ENCODE results near the gene MT1B.

Gene MT1B

GRCh38 chr16:56632156-56632847 is 19.4 kb upstream of the MT1B start, which contains the start of gene MT1M:
TSS of gene MT1M (plus strand) at chr16:56632659. CDS start at chr16:56632732, 73 bp downstream.
- no peak within 1 kb of the TSS for H2AFZ ChIP-seq (ENCODE audit: low read length)
- H3K27me3 ChIP-seq (ENCODE audit: insufficient read depth, low read length), result no peaks in the 10 kb centered on the region
- no peaks in the 10 kb centered on the region for H3K4me1 ChIP-seq (ENCODE audit: insufficient read depth, low read length, severe bottlenecking)
- no peak within 1 kb of the TSS for H3K9ac ChIP-seq (ENCODE audit: low read length)
- no peaks in the 10 kb centered on the region for H3K9me3 ChIP-seq (ENCODE audit: low read length)
- no peak within 1 kb of the TSS for H3K27ac ChIP-seq (ENCODE audit: low read depth, low read length, poor library complexity, severe bottlenecking)
- no peaks in the 10 kb centered on the region for H3F3A ChIP-seq (ENCODE audit: insufficient read depth, low read length)
- no peaks in the 10 kb centered on the region for H3K79me2 ChIP-seq (ENCODE audit: insufficient read depth, low read length)
- H3K36me3 ChIP-seq (ENCODE audit: insufficient read depth, low read length), result no peaks in the 10 kb centered on the region
- TF ChIP-seq, protein P1, sequence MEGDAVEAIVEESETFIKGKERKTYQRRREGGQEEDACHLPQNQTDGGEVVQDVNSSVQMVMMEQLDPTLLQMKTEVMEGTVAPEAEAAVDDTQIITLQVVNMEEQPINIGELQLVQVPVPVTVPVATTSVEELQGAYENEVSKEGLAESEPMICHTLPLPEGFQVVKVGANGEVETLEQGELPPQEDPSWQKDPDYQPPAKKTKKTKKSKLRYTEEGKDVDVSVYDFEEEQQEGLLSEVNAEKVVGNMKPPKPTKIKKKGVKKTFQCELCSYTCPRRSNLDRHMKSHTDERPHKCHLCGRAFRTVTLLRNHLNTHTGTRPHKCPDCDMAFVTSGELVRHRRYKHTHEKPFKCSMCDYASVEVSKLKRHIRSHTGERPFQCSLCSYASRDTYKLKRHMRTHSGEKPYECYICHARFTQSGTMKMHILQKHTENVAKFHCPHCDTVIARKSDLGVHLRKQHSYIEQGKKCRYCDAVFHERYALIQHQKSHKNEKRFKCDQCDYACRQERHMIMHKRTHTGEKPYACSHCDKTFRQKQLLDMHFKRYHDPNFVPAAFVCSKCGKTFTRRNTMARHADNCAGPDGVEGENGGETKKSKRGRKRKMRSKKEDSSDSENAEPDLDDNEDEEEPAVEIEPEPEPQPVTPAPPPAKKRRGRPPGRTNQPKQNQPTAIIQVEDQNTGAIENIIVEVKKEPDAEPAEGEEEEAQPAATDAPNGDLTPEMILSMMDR (IDR thresholded peaks at IDR 0.05; ENCODE audit: low read length), result no peak
- TF ChIP-seq EZH2 (IDR thresholded peaks at IDR 0.05; ENCODE audit: borderline replicate concordance, low read length), result no peak
- H3K4me3 ChIP-seq (ENCODE audit: low read depth, low read length, poor library complexity, severe bottlenecking), result no peak within 1 kb of the TSS
- H3K9me2 ChIP-seq (ENCODE audit: low read depth, low read length), result no peaks in the 10 kb centered on the region
- no peak within 1 kb of the TSS for H3K4me2 ChIP-seq (ENCODE audit: low read length)
- no peaks in the 10 kb centered on the region for H4K20me1 ChIP-seq (ENCODE audit: insufficient read depth, low read length)

DNA sequence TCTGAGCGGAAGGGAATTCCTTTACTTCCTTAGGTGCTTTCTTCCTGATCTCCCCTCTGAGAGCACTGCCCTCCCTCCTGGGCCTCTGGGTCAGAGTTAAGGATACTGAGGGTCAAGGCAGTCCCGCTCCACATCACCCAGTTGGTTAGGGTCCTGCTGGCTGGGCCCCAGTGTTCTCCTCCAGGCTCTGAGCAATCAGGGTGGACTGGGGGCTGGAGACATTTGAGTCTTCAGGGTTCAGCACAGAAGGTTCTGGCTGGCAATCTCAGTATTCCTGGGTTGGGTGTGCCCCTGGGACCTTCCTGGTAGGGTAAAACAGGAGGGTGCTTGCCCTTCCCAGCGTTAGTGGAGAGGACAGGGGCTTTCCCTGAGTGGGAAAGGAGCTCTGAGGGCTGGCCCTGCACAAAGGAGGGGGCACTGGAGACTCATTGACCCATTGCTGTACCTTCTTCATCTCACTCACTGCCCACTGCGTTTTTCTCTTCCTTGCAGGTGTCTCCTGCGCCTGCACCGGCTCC is 18.8 kb upstream of the MT1B start:
- TF ChIP-seq, protein P1 (IDR thresholded peaks at IDR 0.05; ENCODE audit: low read length), result no peak
- TF ChIP-seq EZH2 (IDR thresholded peaks at IDR 0.05; ENCODE audit: borderline replicate concordance, low read length), result no peak
- H3F3A ChIP-seq (ENCODE audit: insufficient read depth, low read length), result no peaks in the 10 kb centered on the region
- H3K9me2 ChIP-seq (ENCODE audit: low read depth, low read length), result no peaks in the 10 kb centered on the region
- H3K27ac ChIP-seq (ENCODE audit: low read depth, low read length, poor library complexity, severe bottlenecking), result no peak overlapping the region
- no peaks in the 10 kb centered on the region for H3K36me3 ChIP-seq (ENCODE audit: insufficient read depth, low read length)
- no peaks in the 10 kb centered on the region for H4K20me1 ChIP-seq (ENCODE audit: insufficient read depth, low read length)
- no peak overlapping the region for H3K4me3 ChIP-seq (ENCODE audit: low read depth, low read length, poor library complexity, severe bottlenecking)
- H2AFZ ChIP-seq (ENCODE audit: low read length), result no peak overlapping the region
- no peak overlapping the region for H3K4me2 ChIP-seq (ENCODE audit: low read length)
- no peaks in the 10 kb centered on the region for H3K9me3 ChIP-seq (ENCODE audit: low read length)
- no peaks in the 10 kb centered on the region for H3K4me1 ChIP-seq (ENCODE audit: insufficient read depth, low read length, severe bottlenecking)
- no peak overlapping the region for H3K9ac ChIP-seq (ENCODE audit: low read length)
- H3K79me2 ChIP-seq (ENCODE audit: insufficient read depth, low read length), result no peaks in the 10 kb centered on the region
- no peaks in the 10 kb centered on the region for H3K27me3 ChIP-seq (ENCODE audit: insufficient read depth, low read length)

GRCh38 chr16:56633535-56633934 is 18.2 kb upstream of the MT1B start:
- Histone ChIP-seq H2AFZ (ENCODE audit: low read length) (no peak overlapping the region), H3K4me3 (ENCODE audit: low read depth, low read length, poor library complexity, severe bottlenecking) (no peak overlapping the region), H4K20me1 (ENCODE audit: insufficient read depth, low read length) (no peaks in the 10 kb centered on the region), H3K4me1 (ENCODE audit: insufficient read depth, low read length, severe bottlenecking) (no peaks in the 10 kb centered on the region), H3K9me3 (ENCODE audit: low read length) (no peaks in the 10 kb centered on the region), H3K27ac (ENCODE audit: low read depth, low read length, poor library complexity, severe bottlenecking) (no peak overlapping the region), H3K9me2 (ENCODE audit: low read depth, low read length) (no peaks in the 10 kb centered on the region), H3K36me3 (ENCODE audit: insufficient read depth, low read length) (no peaks in the 10 kb centered on the region), H3F3A (ENCODE audit: insufficient read depth, low read length) (no peaks in the 10 kb centered on the region), H3K9ac (ENCODE audit: low read length) (no peak overlapping the region), H3K4me2 (ENCODE audit: low read length) (no peak overlapping the region), H3K79me2 (ENCODE audit: insufficient read depth, low read length) (no peaks in the 10 kb centered on the region), H3K27me3 (ENCODE audit: insufficient read depth, low read length) (no peaks in the 10 kb centered on the region)
- no peak for TF ChIP-seq EZH2 (IDR thresholded peaks at IDR 0.05; ENCODE audit: borderline replicate concordance, low read length)
- TF ChIP-seq, protein P1 (IDR thresholded peaks at IDR 0.05; ENCODE audit: low read length), result no peak
